Erythroblast (primary cell): ENCODE measurements around the gene PLA2G4D.

Experiments
- GATA1 ChIP-seq: IDR thresholded peaks from 2 replicates; pipeline ENCODE4 v1.6.1; 2011; ENCODE audit warnings: low read depth, mild to moderate bottlenecking, control low read depth, low read length, moderate library complexity
- POLR2A ChIP-seq: IDR thresholded peaks from 2 replicates; pipeline ENCODE4 v1.6.1; 2011; ENCODE audit warnings: mild to moderate bottlenecking, low read length

- TF ChIP-seq POLR2A (no peak), GATA1 (no peak)
Observed at GRCh38 chr15:42063122-42063848, 31.1 kb downstream of the PLA2G4D start.
